Erythroblast (primary cell): ENCODE data around the gene TEX26.

ENCODE experiments used
- GATA1 ChIP-seq: IDR thresholded peaks from 2 replicates; pipeline ENCODE4 v1.6.1; 2011; ENCODE audit warnings: low read depth, mild to moderate bottlenecking, control low read depth, low read length, moderate library complexity
- POLR2A ChIP-seq: IDR thresholded peaks from 2 replicates; pipeline ENCODE4 v1.6.1; 2011; ENCODE audit warnings: mild to moderate bottlenecking, low read length

GRCh38 chr13:30892966-30893365, 39.5 kb upstream of the TEX26 start:
- TF ChIP-seq POLR2A (no peak), GATA1 (no peak)
